Activated CD4-positive, alpha-beta T cell treated with anti-CD3 and anti-CD28 coated beads for 4 hours (primary cell): Measurements from ENCODE around the gene DMRT1.
"Not testable (repeated sequence)": the region's sequence is repeated elsewhere in the genome, so short reads cannot be mapped to it uniquely, and the experiment has no call there.

Experiments
- DNase-seq, 2 donors: peaks; one replicate each; pipeline ENCODE4 v3.0.0-alpha.2; 2020

DMRT1 gene

GRCh38 chr9:860706-861105, 19.2 kb downstream of the DMRT1 start:
- DNase-seq = no peak

- DNase-seq = not testable (repeated sequence)
These were observed 20.0 kb downstream of the DMRT1 start for GRCh38 chr9:861525-861924.

GRCh38 chr9:875119-875962, 33.8 kb downstream of the DMRT1 start:
- DNase-seq = no peak

GRCh38 chr9:876425-876824, 34.9 kb downstream of the DMRT1 start:
- DNase-seq = no peak

GRCh38 chr9:878239-878638, 36.7 kb downstream of the DMRT1 start:
- no peak for DNase-seq

- no peak for DNase-seq
These were observed 39.2 kb downstream of the DMRT1 start for GRCh38 chr9:880725-881124.

- no peak for DNase-seq
These were observed 41.0 kb downstream of the DMRT1 start for GRCh38 chr9:882416-882924.

GRCh38 chr9:883011-883410, 41.5 kb downstream of the DMRT1 start:
- DNase-seq = no peak

GRCh38 chr9:886886-887285, 45.4 kb downstream of the DMRT1 start:
- no peak for DNase-seq

- DNase-seq = no peak
These were observed 50.6 kb downstream of the DMRT1 start for GRCh38 chr9:892123-892522.

GRCh38 chr9:893115-893514, 51.6 kb downstream of the DMRT1 start:
- no peak for DNase-seq

GRCh38 chr9:893843-894420, 52.4 kb downstream of the DMRT1 start:
- DNase-seq = peak; percentile 33 to 44

- no peak for DNase-seq
These were observed 58.1 kb downstream of the DMRT1 start for GRCh38 chr9:899440-900184.

- no peak for DNase-seq
These were observed 62.4 kb downstream of the DMRT1 start for GRCh38 chr9:903886-904285.

GRCh38 chr9:905906-906305, 64.4 kb downstream of the DMRT1 start:
- DNase-seq = no peak

GRCh38 chr9:908536-909205, 67.2 kb downstream of the DMRT1 start:
- no peak for DNase-seq

GRCh38 chr9:911005-911404, 69.5 kb downstream of the DMRT1 start:
- DNase-seq = no peak

- DNase-seq = no peak
These were observed 71.3 kb downstream of the DMRT1 start for GRCh38 chr9:912776-913175.

GRCh38 chr9:913526-913925, 72.0 kb downstream of the DMRT1 start:
- DNase-seq = not testable (repeated sequence)

- DNase-seq = no peak
These were observed 76.2 kb downstream of the DMRT1 start for GRCh38 chr9:917730-918129.

GRCh38 chr9:920927-921326, 79.4 kb downstream of the DMRT1 start:
- no peak for DNase-seq

- DNase-seq = no peak
These were observed 80.7 kb downstream of the DMRT1 start for GRCh38 chr9:922171-922570.

- DNase-seq = no peak
These were observed 81.2 kb downstream of the DMRT1 start for GRCh38 chr9:922731-923130.
